HG03354 (cell line): Measurements from ENCODE around the gene CERS6.

Experiments used
- ATAC-seq: cut with Tn5 transposase; IDR thresholded peaks from one replicate; pipeline ENCODE4 v1.9.1; 2021; ENCODE audit warnings: mild to moderate bottlenecking; ENCODE audit not compliant: unreplicated experiment, poor library complexity, severe bottlenecking

CERS6 gene

DNA sequence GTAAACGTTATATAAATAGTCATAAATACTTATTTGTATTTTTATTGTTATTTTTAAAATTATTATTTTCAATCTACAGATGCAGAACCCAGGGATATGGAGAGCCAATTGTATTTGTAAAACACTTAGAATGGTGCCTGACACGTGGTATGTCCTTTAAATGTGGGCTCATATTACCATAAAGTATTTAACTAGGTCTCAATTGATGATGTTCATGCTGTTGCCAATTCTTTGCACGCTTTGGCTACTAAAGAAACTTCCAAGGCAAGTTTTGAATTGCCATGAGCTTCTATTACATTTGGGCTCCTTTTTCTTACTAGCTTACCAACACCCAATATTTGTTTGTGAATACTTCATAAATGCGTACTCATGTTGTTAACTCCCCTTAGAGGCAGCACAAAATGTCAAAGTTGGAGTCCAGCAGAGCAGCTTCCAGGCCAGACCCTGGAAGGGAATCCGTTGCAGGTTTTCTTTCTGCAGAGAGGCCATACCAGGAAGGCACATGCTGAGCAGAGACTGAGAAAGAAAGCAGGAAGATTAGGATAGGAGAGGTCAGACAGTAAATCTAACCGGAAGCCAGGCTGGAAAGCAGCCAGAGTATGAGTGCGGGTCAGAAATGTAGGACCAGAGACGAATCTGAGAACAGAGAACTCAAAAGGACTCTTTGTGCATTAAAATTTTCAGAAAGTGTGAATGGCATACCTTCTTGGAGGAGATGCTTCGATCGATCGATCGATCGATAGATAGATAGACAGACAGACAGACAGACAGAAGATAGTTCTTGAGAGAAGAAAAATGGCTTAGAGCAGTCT, 342.2 kb downstream of the CERS6 start:
- ATAC-seq: no peak

DNA sequence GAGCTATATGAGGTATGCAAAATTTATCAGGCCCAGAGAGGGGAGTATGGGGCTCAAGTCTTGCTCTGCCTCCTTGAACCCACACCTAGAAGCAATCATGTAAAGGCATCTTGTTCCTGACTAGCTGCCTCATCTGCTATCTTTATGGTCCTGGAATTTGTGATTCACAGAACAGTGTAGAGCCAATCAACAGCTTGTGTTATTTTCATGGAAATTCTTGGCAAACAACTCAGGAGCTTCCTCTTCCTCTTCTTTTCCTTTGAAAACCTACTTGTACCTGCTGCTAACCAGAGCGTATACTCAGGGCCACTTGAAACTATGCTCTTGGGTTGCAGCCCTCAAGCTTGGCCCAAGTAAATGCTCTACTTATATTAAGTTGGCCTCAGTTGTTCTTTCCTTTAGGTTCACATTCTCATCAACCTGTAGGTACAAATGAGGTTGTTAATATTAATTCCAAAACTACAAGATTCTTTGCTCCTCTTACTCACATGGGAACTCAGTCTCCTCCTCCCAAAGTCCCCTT, 342.9 kb downstream of the CERS6 start:
- no peak for ATAC-seq

DNA sequence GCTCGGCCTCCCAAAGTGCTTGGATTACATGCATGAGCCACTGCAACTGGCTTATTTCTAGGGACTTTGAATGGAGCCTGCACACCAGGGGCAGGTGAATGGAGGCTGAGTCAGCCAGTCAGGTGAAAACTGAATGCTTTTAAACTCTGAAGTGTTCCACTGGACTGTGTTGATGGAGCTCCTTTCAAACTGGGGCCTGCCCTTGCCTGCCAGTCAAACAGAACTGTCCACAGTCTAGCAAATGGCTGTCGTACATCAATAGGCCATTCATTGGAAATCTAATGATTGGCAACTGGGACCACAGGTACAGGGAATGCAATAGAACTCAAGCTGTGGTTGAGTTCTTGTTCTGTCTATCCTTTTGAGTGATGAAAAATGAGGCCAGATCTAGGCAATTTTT, 345.4 kb downstream of the CERS6 start:
- no peak for ATAC-seq

GRCh38 chr2:168801961-168802858, 346.1 kb downstream of the CERS6 start, which contains the start of gene NOSTRIN:
TSS of gene NOSTRIN (plus strand) at chr2:168802637. CDS start at chr2:168802647, 10 bp downstream.
- ATAC-seq: no peak

- ATAC-seq: no peak
Observed at GRCh38 chr2:168802859-168803725, 347.0 kb downstream of the CERS6 start.

DNA sequence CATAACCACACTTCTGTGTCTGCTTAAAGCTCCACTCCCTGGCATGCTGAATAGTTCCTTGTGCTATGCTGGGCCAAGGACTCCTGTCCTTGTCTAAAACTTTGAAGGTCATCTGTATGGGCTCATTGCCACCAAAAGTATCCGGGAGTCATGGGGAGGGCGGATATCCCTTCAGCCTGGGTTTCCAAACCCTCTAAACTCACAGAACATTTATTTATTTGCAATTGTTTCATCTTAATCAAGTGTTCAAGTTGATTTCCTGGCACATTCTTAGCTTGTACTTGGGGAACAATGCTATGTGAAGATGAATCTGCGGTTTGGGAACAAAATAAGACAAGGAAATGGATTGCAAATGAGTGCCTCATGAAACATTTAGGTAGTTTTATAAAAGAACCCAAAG, 348.1 kb downstream of the CERS6 start:
- no peak for ATAC-seq

DNA sequence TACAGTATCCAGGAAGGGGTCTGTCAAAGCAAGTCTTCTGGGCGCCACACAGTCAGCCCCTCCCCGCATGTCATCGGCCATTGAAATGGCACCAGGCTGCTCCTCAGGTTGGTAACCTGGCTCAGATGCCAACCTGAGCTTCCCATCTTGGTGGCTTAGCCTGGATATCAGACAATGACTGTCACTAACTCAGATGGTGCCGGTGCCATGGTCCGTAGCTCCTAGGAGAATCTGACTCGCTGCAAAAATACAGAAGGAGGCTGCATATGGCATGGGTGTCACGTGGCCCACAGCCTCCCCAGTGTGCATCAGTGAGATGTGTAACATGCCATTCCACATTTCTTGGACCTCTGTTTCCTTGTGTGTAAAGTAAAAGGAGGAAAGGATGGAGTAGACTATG, 349.5 kb downstream of the CERS6 start:
- ATAC-seq: no peak

DNA sequence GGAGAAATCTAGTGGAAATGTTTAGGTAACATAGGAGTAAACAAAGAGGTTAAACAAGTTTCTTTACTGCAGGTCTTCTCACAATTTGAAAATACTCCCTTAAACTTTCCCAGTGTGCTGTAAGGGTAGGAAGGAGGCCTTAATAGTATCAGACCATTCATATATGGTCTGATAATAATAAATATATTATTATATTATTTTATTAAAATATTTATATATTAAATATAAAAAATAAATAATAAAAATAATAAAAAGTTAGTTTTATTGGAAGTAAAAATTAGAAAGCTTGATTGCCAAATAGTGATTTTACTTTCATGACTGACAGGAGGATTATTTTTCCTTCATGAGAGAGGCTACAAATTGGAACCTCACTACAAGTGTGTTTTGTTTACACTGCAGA, 353.5 kb downstream of the CERS6 start:
- ATAC-seq: no peak

GRCh38 chr2:168810235-168810634, 354.2 kb downstream of the CERS6 start:
- ATAC-seq: no peak

GRCh38 chr2:168811696-168812095, 355.6 kb downstream of the CERS6 start:
- no peak for ATAC-seq

GRCh38 chr2:168814046-168814445, 358.0 kb downstream of the CERS6 start:
- ATAC-seq: no peak

- no peak for ATAC-seq
Observed at GRCh38 chr2:168814939-168815907, 359.2 kb downstream of the CERS6 start.

- ATAC-seq: no peak
Observed at GRCh38 chr2:168816369-168816768, 360.3 kb downstream of the CERS6 start.

DNA sequence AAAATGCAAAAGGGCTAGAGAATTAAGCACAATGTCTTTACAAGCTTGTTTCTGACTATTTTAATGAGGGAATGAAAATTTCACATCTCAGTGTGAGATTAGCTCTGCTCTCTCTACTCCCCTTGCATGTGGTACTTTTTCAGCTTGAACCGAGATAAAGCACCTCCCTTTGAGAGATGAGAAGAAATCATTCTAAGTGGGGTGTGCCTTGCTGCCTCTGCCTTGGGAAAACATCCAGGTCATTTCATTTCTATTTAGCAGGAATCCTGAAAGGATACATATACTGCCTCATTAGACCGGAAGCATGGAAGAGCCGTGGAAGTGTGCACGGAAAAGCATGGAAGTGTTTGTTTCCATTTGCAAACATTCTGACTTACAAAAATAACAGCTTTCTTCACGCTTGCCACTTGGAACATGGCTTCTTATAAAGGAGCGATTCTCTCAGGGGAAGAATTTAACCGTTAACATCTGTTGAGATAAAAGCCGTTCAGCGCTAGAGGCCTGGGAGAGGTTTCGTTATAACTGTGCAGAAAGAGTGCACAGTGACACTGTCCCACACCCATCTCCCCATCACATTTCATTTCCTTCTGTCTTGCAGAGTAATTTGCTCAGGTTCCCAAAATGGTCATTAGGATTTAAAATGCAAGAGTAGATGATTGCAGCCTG, 363.1 kb downstream of the CERS6 start:
- ATAC-seq: no peak

GRCh38 chr2:168819829-168820489, 363.9 kb downstream of the CERS6 start:
- ATAC-seq: no peak

DNA sequence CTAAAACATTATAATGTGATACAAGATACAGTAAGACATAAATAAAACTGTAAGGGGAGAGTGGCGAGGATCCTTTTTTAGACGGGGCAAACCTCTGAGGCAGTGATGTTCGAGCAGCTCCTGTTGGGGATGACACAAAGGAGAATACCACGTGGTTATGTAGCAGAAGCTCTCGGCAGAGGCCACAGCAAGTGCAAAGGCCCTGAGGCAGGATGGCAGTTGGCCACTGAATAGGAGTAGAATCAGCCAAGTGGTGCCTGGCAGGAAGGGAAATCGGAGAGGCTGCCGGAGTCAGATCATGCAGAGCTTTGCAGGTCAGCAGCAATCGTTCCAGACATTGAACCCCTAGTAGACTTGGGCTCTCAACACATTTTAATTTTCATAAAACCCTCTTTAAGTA, 365.5 kb downstream of the CERS6 start:
- no peak for ATAC-seq

GRCh38 chr2:168821992-168822391, 365.9 kb downstream of the CERS6 start:
- ATAC-seq: no peak
